ENCODE data around the gene RXFP4.

The RXFP4 gene

DNA sequence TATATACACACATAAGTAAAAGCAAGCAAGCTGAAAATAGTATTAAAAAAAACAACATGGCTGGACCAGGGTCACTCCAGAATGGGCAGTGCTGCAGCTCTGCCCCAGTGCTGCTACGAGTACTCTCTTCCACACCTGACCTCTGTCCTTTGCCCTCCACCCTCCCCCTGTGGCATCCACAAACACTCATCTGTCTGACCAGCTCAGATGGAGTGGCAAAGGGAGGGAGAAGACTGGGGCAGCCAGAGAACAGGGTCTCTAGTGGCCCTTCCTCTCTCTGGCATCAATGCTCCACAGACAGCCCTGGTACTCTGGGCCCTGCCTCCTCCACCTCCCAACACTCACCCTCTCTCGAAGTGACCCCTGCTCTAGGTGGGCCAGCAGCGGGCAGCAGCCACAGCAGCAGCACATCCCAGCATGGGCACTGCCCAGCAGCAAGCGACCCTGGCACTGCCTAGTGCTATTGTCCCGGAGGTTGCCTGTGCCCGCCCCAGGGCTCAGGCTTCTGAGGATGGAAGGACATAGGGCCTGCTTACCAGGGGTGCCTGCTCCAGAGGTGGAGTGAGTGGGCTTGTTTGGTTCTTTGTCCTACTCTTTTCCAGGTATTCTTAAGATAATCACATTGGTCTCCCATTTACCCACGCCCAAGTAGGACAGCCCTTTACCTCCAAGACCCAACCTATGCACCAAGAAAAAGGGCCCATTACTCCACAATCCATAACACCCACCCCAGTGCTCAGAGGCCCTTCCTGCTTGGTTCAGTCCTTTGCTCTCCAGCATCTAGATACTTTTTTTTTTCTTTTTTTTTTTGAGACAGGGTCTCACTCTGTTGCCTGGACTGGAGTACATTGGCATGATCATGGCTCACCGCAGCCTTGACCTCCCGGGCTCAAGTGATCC is 30.7 kb downstream of the RXFP4 start:
- Histone ChIP-seq H3F3A (ENCODE audit: low read depth) (peaks cover 3% of the 10 kb centered on the region; the same call in 1 of the 2 replicates), H3K4me2 (ENCODE audit: low read depth, low read length, poor library complexity, severe bottlenecking) (peak overlapping the region; percentile 89), H2AFZ (ENCODE audit: low read length) (no peak overlapping the region), H4K20me1 (ENCODE audit: insufficient read depth, low read length, poor library complexity, severe bottlenecking) (peaks cover 88% of the 10 kb centered on the region), H3K36me3 (ENCODE audit: insufficient read depth, low read length) (peaks cover 33% of the 10 kb centered on the region; the same call in 1 of the 2 replicates), H3K4me1 (ENCODE audit: insufficient read depth, low read length, poor library complexity, severe bottlenecking) (peaks cover 87% of the 10 kb centered on the region), H3K9me2 (replicated peaks; ENCODE audit: low read depth, low read length) (no peaks in the 10 kb centered on the region), H3K9ac (ENCODE audit: low read depth, low read length, poor library complexity, severe bottlenecking) (peak overlapping the region; percentile 99), H3K79me2 (ENCODE audit: insufficient read depth, low read length) (peaks cover 100% of the 10 kb centered on the region), H3K9me3 (ENCODE audit: insufficient read depth, low read depth, low read length) (no peaks in the 10 kb centered on the region), H3K4me3 (ENCODE audit: low read length, poor library complexity, severe bottlenecking) (peak overlapping the region; percentile 96), H3K27me3 (ENCODE audit: insufficient read depth, low read length, poor library complexity, severe bottlenecking) (peaks cover 2% of the 10 kb centered on the region)
- TF ChIP-seq EZH2phosphoT487 (IDR thresholded peaks at IDR 0.05; ENCODE audit: borderline replicate concordance): no peak
- TF ChIP-seq, protein P1, sequence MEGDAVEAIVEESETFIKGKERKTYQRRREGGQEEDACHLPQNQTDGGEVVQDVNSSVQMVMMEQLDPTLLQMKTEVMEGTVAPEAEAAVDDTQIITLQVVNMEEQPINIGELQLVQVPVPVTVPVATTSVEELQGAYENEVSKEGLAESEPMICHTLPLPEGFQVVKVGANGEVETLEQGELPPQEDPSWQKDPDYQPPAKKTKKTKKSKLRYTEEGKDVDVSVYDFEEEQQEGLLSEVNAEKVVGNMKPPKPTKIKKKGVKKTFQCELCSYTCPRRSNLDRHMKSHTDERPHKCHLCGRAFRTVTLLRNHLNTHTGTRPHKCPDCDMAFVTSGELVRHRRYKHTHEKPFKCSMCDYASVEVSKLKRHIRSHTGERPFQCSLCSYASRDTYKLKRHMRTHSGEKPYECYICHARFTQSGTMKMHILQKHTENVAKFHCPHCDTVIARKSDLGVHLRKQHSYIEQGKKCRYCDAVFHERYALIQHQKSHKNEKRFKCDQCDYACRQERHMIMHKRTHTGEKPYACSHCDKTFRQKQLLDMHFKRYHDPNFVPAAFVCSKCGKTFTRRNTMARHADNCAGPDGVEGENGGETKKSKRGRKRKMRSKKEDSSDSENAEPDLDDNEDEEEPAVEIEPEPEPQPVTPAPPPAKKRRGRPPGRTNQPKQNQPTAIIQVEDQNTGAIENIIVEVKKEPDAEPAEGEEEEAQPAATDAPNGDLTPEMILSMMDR (conservative IDR thresholded peaks at IDR 0.05; ENCODE audit: low read length): no peak

DNA sequence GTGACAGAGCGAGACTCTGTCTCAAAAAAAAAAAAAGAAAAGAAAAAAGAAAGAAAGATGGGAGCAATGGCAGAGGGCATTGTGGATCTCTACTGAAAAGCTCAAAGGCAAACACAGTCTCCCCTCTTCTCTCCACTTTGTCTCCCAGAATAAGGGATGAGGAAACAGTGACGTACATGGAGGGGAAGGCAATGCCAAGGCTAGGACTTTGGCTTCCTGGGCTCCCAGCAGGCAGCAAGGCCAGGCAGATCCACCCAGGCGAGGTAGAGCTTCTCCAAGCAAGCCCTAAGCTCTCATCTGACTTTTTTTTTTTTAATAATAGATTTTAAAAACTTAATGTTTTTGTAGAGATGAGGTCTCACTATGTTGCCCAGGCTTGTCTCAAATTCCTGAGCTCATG is 32.3 kb downstream of the RXFP4 start:
- H3K27me3 ChIP-seq (ENCODE audit: insufficient read depth, low read length, poor library complexity, severe bottlenecking): peaks cover 13% of the 10 kb centered on the region
- peak overlapping the region; percentile 96 for H3K4me3 ChIP-seq (ENCODE audit: low read length, poor library complexity, severe bottlenecking)
- H3K9ac ChIP-seq (ENCODE audit: low read depth, low read length, poor library complexity, severe bottlenecking): peak overlapping the region; percentile 99
- H3K9me2 ChIP-seq (replicated peaks; ENCODE audit: low read depth, low read length): no peaks in the 10 kb centered on the region
- no peaks in the 10 kb centered on the region for H3K9me3 ChIP-seq (ENCODE audit: insufficient read depth, low read depth, low read length)
- peaks cover 100% of the 10 kb centered on the region for H3K79me2 ChIP-seq (ENCODE audit: insufficient read depth, low read length)
- H3F3A ChIP-seq (ENCODE audit: low read depth): peaks cover 3% of the 10 kb centered on the region; the same call in 1 of the 2 replicates
- H3K4me1 ChIP-seq (ENCODE audit: insufficient read depth, low read length, poor library complexity, severe bottlenecking): peaks cover 75% of the 10 kb centered on the region
- peak overlapping the region; percentile 89 for H3K4me2 ChIP-seq (ENCODE audit: low read depth, low read length, poor library complexity, severe bottlenecking)
- H3K36me3 ChIP-seq (ENCODE audit: insufficient read depth, low read length): peaks cover 17% of the 10 kb centered on the region; the same call in 1 of the 2 replicates
- H4K20me1 ChIP-seq (ENCODE audit: insufficient read depth, low read length, poor library complexity, severe bottlenecking): peaks cover 72% of the 10 kb centered on the region
- TF ChIP-seq, protein P1 (conservative IDR thresholded peaks at IDR 0.05; ENCODE audit: low read length): no peak
- no peak overlapping the region for H2AFZ ChIP-seq (ENCODE audit: low read length)

DNA sequence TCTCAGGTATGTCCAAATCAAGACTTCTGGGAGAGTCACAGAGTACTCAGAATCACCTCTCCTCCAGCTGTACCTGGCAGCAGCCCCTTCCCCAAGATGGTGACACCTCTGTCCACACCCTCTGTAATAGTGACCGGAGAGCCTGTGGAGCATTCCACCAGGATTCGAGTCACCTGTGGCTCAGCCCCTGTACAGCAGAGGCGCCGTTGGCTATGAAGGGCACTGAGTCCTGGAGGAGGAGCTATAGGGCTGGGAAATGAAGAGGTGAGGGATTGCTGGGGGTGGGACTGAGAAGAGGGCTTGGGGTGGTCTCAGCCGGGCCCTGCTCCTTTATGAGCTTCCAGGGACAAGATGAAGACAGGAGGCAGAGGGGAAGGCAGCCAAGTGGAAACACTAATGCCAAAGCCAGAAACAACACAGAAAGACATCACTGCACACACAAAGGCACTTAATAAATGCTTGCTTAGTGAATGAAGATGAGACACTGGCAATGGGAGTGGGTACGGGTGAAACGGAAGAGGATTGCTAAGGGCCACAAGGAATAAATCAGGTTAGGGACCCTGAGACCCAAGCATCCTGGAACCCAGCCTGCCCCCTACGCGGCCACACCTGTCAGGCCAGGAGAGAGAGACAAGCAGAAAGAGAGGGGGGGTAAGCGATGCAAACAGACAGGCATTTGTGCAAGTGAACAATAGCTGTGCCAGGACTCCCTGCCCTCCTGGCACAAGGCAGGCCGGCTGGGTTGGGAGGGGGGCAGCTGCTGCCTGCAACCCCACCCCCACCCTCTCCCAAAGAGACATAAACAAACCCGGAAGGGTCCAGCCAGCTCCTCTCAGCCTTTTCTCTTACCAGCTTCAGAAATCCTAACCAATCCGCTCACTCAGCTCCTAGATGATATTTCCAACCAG is 33.0 kb downstream of the RXFP4 start:
- Histone ChIP-seq H3K9me3 (ENCODE audit: insufficient read depth, low read depth, low read length) (no peaks in the 10 kb centered on the region), H3F3A (ENCODE audit: low read depth) (peaks cover 3% of the 10 kb centered on the region; the same call in 1 of the 2 replicates), H3K4me2 (ENCODE audit: low read depth, low read length, poor library complexity, severe bottlenecking) (peak overlapping the region; percentile 89), H3K79me2 (ENCODE audit: insufficient read depth, low read length) (peaks cover 100% of the 10 kb centered on the region), H3K9me2 (replicated peaks; ENCODE audit: low read depth, low read length) (no peaks in the 10 kb centered on the region), H3K4me1 (ENCODE audit: insufficient read depth, low read length, poor library complexity, severe bottlenecking) (peaks cover 75% of the 10 kb centered on the region), H2AFZ (ENCODE audit: low read length) (no peak overlapping the region), H3K4me3 (ENCODE audit: low read length, poor library complexity, severe bottlenecking) (peak overlapping the region; percentile 96), H3K36me3 (ENCODE audit: insufficient read depth, low read length) (peaks cover 10% of the 10 kb centered on the region; the same call in 1 of the 2 replicates), H3K27me3 (ENCODE audit: insufficient read depth, low read length, poor library complexity, severe bottlenecking) (peaks cover 13% of the 10 kb centered on the region), H4K20me1 (ENCODE audit: insufficient read depth, low read length, poor library complexity, severe bottlenecking) (peaks cover 65% of the 10 kb centered on the region), H3K9ac (ENCODE audit: low read depth, low read length, poor library complexity, severe bottlenecking) (peak overlapping the region; percentile 99)
- TF ChIP-seq EZH2phosphoT487 (IDR thresholded peaks at IDR 0.05; ENCODE audit: borderline replicate concordance): no peak
- TF ChIP-seq, protein P1 (conservative IDR thresholded peaks at IDR 0.05; ENCODE audit: low read length): 0 out of 2 replicates have a peak, but pooled peaks have one; percentile 16

Data from Loucy (cell line).